HG02970 (cell line): ENCODE data around the gene USP5.
"Not testable (repeated sequence)": the region's sequence is repeated elsewhere in the genome, so short reads cannot be mapped to it uniquely, and the experiment has no call there.

ENCODE experiments used
- ATAC-seq: cut with Tn5 transposase; IDR thresholded peaks from one replicate; pipeline ENCODE4 v1.9.1; 2021; ENCODE audit warnings: mild to moderate bottlenecking, moderate library complexity, moderate number of reproducible peaks; ENCODE audit not compliant: unreplicated experiment, low FRiP score

The USP5 gene

GRCh38 chr12:6883252-6883651, 31.3 kb downstream of the USP5 start:
- no peak for ATAC-seq

GRCh38 chr12:6883683-6884082, 31.7 kb downstream of the USP5 start:
- no peak for ATAC-seq

- ATAC-seq: no peak
Measured at GRCh38 chr12:6884539-6884938, 32.6 kb downstream of the USP5 start.

GRCh38 chr12:6886206-6886999, 34.5 kb downstream of the USP5 start:
- ATAC-seq: not testable (repeated sequence)

GRCh38 chr12:6887460-6887859, 35.5 kb downstream of the USP5 start:
- ATAC-seq: no peak

- ATAC-seq: no peak
Measured at GRCh38 chr12:6888360-6888759, 36.4 kb downstream of the USP5 start.

GRCh38 chr12:6888794-6889193, 36.8 kb downstream of the USP5 start:
- ATAC-seq: not testable (repeated sequence)

- not testable (repeated sequence) for ATAC-seq
Measured at GRCh38 chr12:6889775-6890573, 38.0 kb downstream of the USP5 start.

- peak; percentile 97 for ATAC-seq
Measured at GRCh38 chr12:6890789-6891645, 39.1 kb downstream of the USP5 start.

- no peak for ATAC-seq
Measured at GRCh38 chr12:6891646-6892001, 39.7 kb downstream of the USP5 start.

- not testable (repeated sequence) for ATAC-seq
Measured at GRCh38 chr12:6892683-6893082, 40.7 kb downstream of the USP5 start.

- ATAC-seq: no peak
Measured at GRCh38 chr12:6894321-6894720, 42.4 kb downstream of the USP5 start.

GRCh38 chr12:6896846-6897435, 45.0 kb downstream of the USP5 start:
- no peak for ATAC-seq

GRCh38 chr12:6899427-6899826, 47.5 kb downstream of the USP5 start:
- ATAC-seq: no peak

- ATAC-seq: no peak
Measured at GRCh38 chr12:6899837-6900519, 48.0 kb downstream of the USP5 start.

- ATAC-seq: no peak
Measured at GRCh38 chr12:6902448-6902847, 50.5 kb downstream of the USP5 start.

- no peak for ATAC-seq
Measured at GRCh38 chr12:6903722-6904121, 51.8 kb downstream of the USP5 start.

GRCh38 chr12:6904280-6905276, 52.6 kb downstream of the USP5 start, which contains the start of gene LRRC23:
Gene LRRC23 (plus strand): TSS chr12:6904822. CDS start chr12:6905634, 812 bp downstream.
- peak; percentile 93 for ATAC-seq
